DOHH2 (cell line): ENCODE results near the gene PDZRN4.

Experiments
- H3F3A ChIP-seq: fragments of 200-600 bp; sonication (generic), shearing (Covaris generic); 2 replicates; pipeline ENCODE4 v1.6.0; 2016; ENCODE audit warnings: antibody characterized with exemption, mild to moderate bottlenecking; ENCODE audit not compliant: control insufficient read depth, insufficient read depth
- H3K27ac ChIP-seq: fragments of 200-600 bp; sonication (generic); 2 replicates; pipeline ENCODE4 v1.5.1; 2014; ENCODE audit warnings: low read depth, mild to moderate bottlenecking, low read length, moderate library complexity
- H3K27me3 ChIP-seq: fragments of 200-600 bp; sonication (generic); 2 replicates; pipeline ENCODE4 v1.6.1; 2014; ENCODE audit warnings: mild to moderate bottlenecking, low read length, mixed read lengths; ENCODE audit not compliant: control insufficient read depth
- H3K36me3 ChIP-seq: fragments of 200-600 bp; sonication (generic); 2 replicates; pipeline ENCODE4 v1.6.1; 2014; ENCODE audit warnings: mild to moderate bottlenecking, low read length, moderate library complexity, mixed read lengths; ENCODE audit not compliant: control insufficient read depth
- H3K4me1 ChIP-seq: fragments of 200-600 bp; sonication (generic); 2 replicates; pipeline ENCODE4 v1.6.1; 2014; ENCODE audit warnings: mild to moderate bottlenecking, low read length, mixed read lengths; ENCODE audit not compliant: control insufficient read depth
- H3K4me2 ChIP-seq: fragments of 200-600 bp; sonication (generic); 2 replicates; pipeline ENCODE4 v1.6.0; 2014; ENCODE audit warnings: mild to moderate bottlenecking, low read length, moderate library complexity
- H3K4me3 ChIP-seq: fragments of 200-600 bp; sonication (generic); 2 replicates; pipeline ENCODE4 v1.5.1; 2014; ENCODE audit warnings: mild to moderate bottlenecking, low read length, mixed read lengths
- H3K79me2 ChIP-seq: fragments of 200-600 bp; sonication (generic); 2 replicates; pipeline ENCODE4 v1.6.1; 2014; ENCODE audit warnings: mild to moderate bottlenecking, low read length, mixed read lengths; ENCODE audit not compliant: control insufficient read depth
- H3K9me2 ChIP-seq: fragments of 200-600 bp; sonication (generic); replicated peaks from 2 replicates; pipeline ENCODE4 v1.6.1; 2014; ENCODE audit warnings: mild to moderate bottlenecking, low read length, mixed read lengths; ENCODE audit not compliant: control insufficient read depth
- H3K9me3 ChIP-seq: fragments of 200-600 bp; sonication (generic); 2 replicates; pipeline ENCODE4 v1.6.1; 2014; ENCODE audit warnings: antibody characterized with exemption, low read length, mixed read lengths; ENCODE audit not compliant: control insufficient read depth, insufficient read depth
- H4K20me1 ChIP-seq: fragments of 200-600 bp; sonication (generic); 2 replicates; pipeline ENCODE4 v1.6.0; 2014; ENCODE audit warnings: low read depth, mild to moderate bottlenecking, antibody characterized with exemption, low read length, moderate library complexity; ENCODE audit not compliant: control insufficient read depth, insufficient read depth
- CTCF ChIP-seq: fragments of 200-600 bp; sonication (generic); IDR thresholded peaks from one replicate; pipeline ENCODE4 v1.5.1; 2014; ENCODE audit warnings: antibody characterized with exemption, mild to moderate bottlenecking, low read depth, low read length; ENCODE audit not compliant: poor library complexity, severe bottlenecking
- EZH2phosphoT487 ChIP-seq: fragments of 200-600 bp; sonication (generic); IDR thresholded peaks from 2 replicates; pipeline ENCODE4 v1.6.1; 2017; ENCODE audit warnings: borderline replicate concordance, mild to moderate bottlenecking, antibody characterized with exemption, low read length, moderate library complexity, mixed read lengths

Gene PDZRN4

GRCh38 chr12:41467591-41468325 is 279.6 kb downstream of the PDZRN4 start:
- no peaks in the 10 kb centered on the region for H4K20me1 ChIP-seq

GRCh38 chr12:41468341-41468740 is 280.2 kb downstream of the PDZRN4 start:
- Histone ChIP-seq H3K27me3 (no peaks in the 10 kb centered on the region), H3K9me2 (no peaks in the 10 kb centered on the region), H3K27ac (no peak overlapping the region), H3K9me3 (no peaks in the 10 kb centered on the region), H3K4me3 (no peak overlapping the region), H3F3A (no peaks in the 10 kb centered on the region), H4K20me1 (no peaks in the 10 kb centered on the region), H3K36me3 (no peaks in the 10 kb centered on the region), H3K4me1 (no peaks in the 10 kb centered on the region), H3K4me2 (no peak overlapping the region), H3K79me2 (no peaks in the 10 kb centered on the region)
- TF ChIP-seq CTCF = no peak
- no peak for TF ChIP-seq EZH2phosphoT487

More at GRCh38 chr12:41467591-41468325, 279.6 kb downstream of the PDZRN4 start:
- H3K4me1 ChIP-seq = no peaks in the 10 kb centered on the region
- no peak overlapping the region for H3K4me3 ChIP-seq
- H3K36me3 ChIP-seq = no peaks in the 10 kb centered on the region
- no peaks in the 10 kb centered on the region for H3K79me2 ChIP-seq
- H3K27ac ChIP-seq = no peak overlapping the region
- H3F3A ChIP-seq = no peaks in the 10 kb centered on the region
- H3K9me2 ChIP-seq = no peaks in the 10 kb centered on the region
- H3K27me3 ChIP-seq = no peaks in the 10 kb centered on the region
- TF ChIP-seq EZH2phosphoT487 (no peak), CTCF (no peak)
- H3K9me3 ChIP-seq = no peaks in the 10 kb centered on the region
- H3K4me2 ChIP-seq = no peak overlapping the region

- Histone ChIP-seq H3K36me3 (no peaks in the 10 kb centered on the region), H3K27ac (no peak overlapping the region)
- TF ChIP-seq EZH2phosphoT487 (no peak), CTCF (no peak)
These were observed 280.6 kb downstream of the PDZRN4 start for GRCh38 chr12:41468756-41469155.

GRCh38 chr12:41473441-41473840 is 285.3 kb downstream of the PDZRN4 start:
- H3F3A ChIP-seq = no peaks in the 10 kb centered on the region
- no peak overlapping the region for H3K4me2 ChIP-seq
- H4K20me1 ChIP-seq = no peaks in the 10 kb centered on the region
- no peaks in the 10 kb centered on the region for H3K9me2 ChIP-seq
- no peak overlapping the region for H3K27ac ChIP-seq
- no peaks in the 10 kb centered on the region for H3K27me3 ChIP-seq
- no peaks in the 10 kb centered on the region for H3K79me2 ChIP-seq
- H3K4me3 ChIP-seq = no peak overlapping the region
- H3K4me1 ChIP-seq = no peaks in the 10 kb centered on the region
- H3K9me3 ChIP-seq = no peaks in the 10 kb centered on the region
- H3K36me3 ChIP-seq = no peaks in the 10 kb centered on the region
- no peak for TF ChIP-seq CTCF
- no peak for TF ChIP-seq EZH2phosphoT487

More at GRCh38 chr12:41468756-41469155, 280.6 kb downstream of the PDZRN4 start:
- Histone ChIP-seq H3F3A (no peaks in the 10 kb centered on the region), H3K79me2 (no peaks in the 10 kb centered on the region), H3K4me1 (no peaks in the 10 kb centered on the region), H3K9me3 (no peaks in the 10 kb centered on the region), H3K4me2 (no peak overlapping the region), H3K4me3 (no peak overlapping the region), H3K9me2 (no peaks in the 10 kb centered on the region), H4K20me1 (no peaks in the 10 kb centered on the region), H3K27me3 (no peaks in the 10 kb centered on the region)
